ENCODE measurements around the gene MLLT10.

The MLLT10 gene

GRCh38 chr10:21525367-21526187 is 8.5 kb upstream of the MLLT10 start, which contains the start of gene SKIDA1:
TSS of gene SKIDA1 (minus strand) at chr10:21525682. CDS start at chr10:21517822, 7,860 bp downstream.
- no peak for TF ChIP-seq CTCF (IDR thresholded peaks at IDR 0.05; ENCODE audit: low read depth, low read length, missing control alignments)
- H3K4me3 ChIP-seq (ENCODE audit: low read depth, low read length) = peak within 1 kb of the TSS; percentile 77
- DNase-seq (ENCODE audit: low read depth) = no peak

GRCh38 chr10:21526188-21526859 is 7.7 kb upstream of the MLLT10 start:
- no peak for DNase-seq (ENCODE audit: low read depth)
- TF ChIP-seq CTCF (IDR thresholded peaks at IDR 0.05; ENCODE audit: low read depth, low read length, missing control alignments) = no peak
- H3K4me3 ChIP-seq (ENCODE audit: low read depth, low read length) = peak overlapping the region; percentile 77

- H3K4me3 ChIP-seq (ENCODE audit: low read depth, low read length) = peak overlapping the region; percentile 77
- DNase-seq (ENCODE audit: low read depth) = no peak
- TF ChIP-seq CTCF (IDR thresholded peaks at IDR 0.05; ENCODE audit: low read depth, low read length, missing control alignments) = no peak
These were observed 7.0 kb upstream of the MLLT10 start for GRCh38 chr10:21526860-21527597.

GRCh38 chr10:21527598-21528235 is 6.3 kb upstream of the MLLT10 start:
- H3K4me3 ChIP-seq (ENCODE audit: low read depth, low read length) = peak overlapping the region; percentile 77
- DNase-seq (ENCODE audit: low read depth) = no peak
- no peak for TF ChIP-seq CTCF (IDR thresholded peaks at IDR 0.05; ENCODE audit: low read depth, low read length, missing control alignments)

- H3K4me3 ChIP-seq (ENCODE audit: low read depth, low read length) = no peak overlapping the region
- TF ChIP-seq CTCF (IDR thresholded peaks at IDR 0.05; ENCODE audit: low read depth, low read length, missing control alignments) = no peak
- DNase-seq (ENCODE audit: low read depth) = no peak
These were observed 5.6 kb upstream of the MLLT10 start for GRCh38 chr10:21528236-21529031.
